Epithelial cell of prostate (primary cell): Measurements from ENCODE around the gene SLC1A7.

ENCODE experiments used
- DNase-seq: peaks from one replicate; pipeline ENCODE4 v3.0.0-alpha.2; 2011; ENCODE audit warnings: low read depth, low spot score
- H3K27ac ChIP-seq: fragments of 450-650 bp; 2 replicates; pipeline ENCODE4 v1.5.1; 2017; ENCODE audit warnings: mild to moderate bottlenecking

Gene SLC1A7

GRCh38 chr1:53162621-53163020, 20.2 kb upstream of the SLC1A7 start:
- H3K27ac ChIP-seq, result no peak overlapping the region
- DNase-seq, result no peak

GRCh38 chr1:53160924-53161378, 18.5 kb upstream of the SLC1A7 start:
- DNase-seq, result no peak
- H3K27ac ChIP-seq, result no peak overlapping the region

GRCh38 chr1:53158900-53159299, 16.5 kb upstream of the SLC1A7 start:
- DNase-seq, result no peak
- no peak overlapping the region for H3K27ac ChIP-seq

GRCh38 chr1:53156783-53157182, 14.3 kb upstream of the SLC1A7 start:
- no peak for DNase-seq
- H3K27ac ChIP-seq, result no peak overlapping the region

GRCh38 chr1:53155945-53156344, 13.5 kb upstream of the SLC1A7 start:
- H3K27ac ChIP-seq, result no peak overlapping the region
- no peak for DNase-seq

- DNase-seq, result no peak
- no peak overlapping the region for H3K27ac ChIP-seq
Measured at GRCh38 chr1:53155534-53155933, 13.1 kb upstream of the SLC1A7 start.

- DNase-seq, result no peak
- no peak overlapping the region for H3K27ac ChIP-seq
Measured at GRCh38 chr1:53154859-53155438, 12.5 kb upstream of the SLC1A7 start.

- no peak overlapping the region for H3K27ac ChIP-seq
- no peak for DNase-seq
Measured at GRCh38 chr1:53153752-53154151, 11.3 kb upstream of the SLC1A7 start.

GRCh38 chr1:53148123-53148522, 5.7 kb upstream of the SLC1A7 start:
- no peak overlapping the region for H3K27ac ChIP-seq
- DNase-seq, result no peak

- no peak overlapping the region for H3K27ac ChIP-seq
Measured at GRCh38 chr1:53147174-53147573, 4.7 kb upstream of the SLC1A7 start.

GRCh38 chr1:53145942-53146708, 3.7 kb upstream of the SLC1A7 start:
- H3K27ac ChIP-seq, result peak overlapping the region; percentile 20
- DNase-seq, result peak; percentile 86

More at GRCh38 chr1:53147174-53147573, 4.7 kb upstream of the SLC1A7 start:
- no peak for DNase-seq

GRCh38 chr1:53145619-53145941, 3.1 kb upstream of the SLC1A7 start:
- H3K27ac ChIP-seq, result peak overlapping the region; percentile 20
- no peak for DNase-seq

- DNase-seq, result no peak
- no peak overlapping the region for H3K27ac ChIP-seq
Measured at GRCh38 chr1:53145051-53145600, 2.7 kb upstream of the SLC1A7 start.

- no peak overlapping the region for H3K27ac ChIP-seq
- DNase-seq, result no peak
Measured at GRCh38 chr1:53144201-53144600, 1.8 kb upstream of the SLC1A7 start.

GRCh38 chr1:53143527-53143926, 1.1 kb upstream of the SLC1A7 start:
- H3K27ac ChIP-seq, result no peak overlapping the region
- no peak for DNase-seq

GRCh38 chr1:53141487-53142055, 867 bp downstream of the SLC1A7 start:
- no peak overlapping the region for H3K27ac ChIP-seq

GRCh38 chr1:53140451-53140850, 2.0 kb downstream of the SLC1A7 start:
- H3K27ac ChIP-seq, result no peak overlapping the region
- DNase-seq, result no peak

More at GRCh38 chr1:53141487-53142055, 867 bp downstream of the SLC1A7 start:
- no peak for DNase-seq

GRCh38 chr1:53139951-53140361, 2.5 kb downstream of the SLC1A7 start:
- H3K27ac ChIP-seq, result no peak overlapping the region
- DNase-seq, result no peak

GRCh38 chr1:53138991-53139884, 3.2 kb downstream of the SLC1A7 start:
- H3K27ac ChIP-seq, result no peak overlapping the region
- DNase-seq, result no peak

- H3K27ac ChIP-seq, result no peak overlapping the region
- no peak for DNase-seq
Measured at GRCh38 chr1:53137729-53138128, 4.7 kb downstream of the SLC1A7 start.
